Hepatocyte (in vitro differentiated cells): ENCODE results near the gene DDX19B. TPM values are rescaled to one million over a fixed set of nuclear protein-coding genes. Genes with fewer than 3 reads are reported as not detected.
A peak's percentile ranks its signal among the peaks of the same experiment; 100 is the strongest.

ENCODE experiments used
- DNase-seq: peaks from one replicate; pipeline ENCODE4 v3.0.0-alpha.2; 2016; ENCODE audit warnings: low spot score
- H2AFZ ChIP-seq: fragments of 200-600 bp; sonication (generic); 2 replicates; pipeline ENCODE4 v1.6.0; 2016; ENCODE audit warnings: antibody characterized with exemption, mild to moderate bottlenecking
- H3K27ac ChIP-seq: fragments of 200-600 bp; sonication (generic); 2 replicates; pipeline ENCODE4 v1.5.1; 2016; ENCODE audit warnings: mild to moderate bottlenecking
- H3K27me3 ChIP-seq: fragments of 200-600 bp; sonication (generic); 2 replicates; pipeline ENCODE4 v1.6.1; 2016
- H3K36me3 ChIP-seq: fragments of 200-600 bp; sonication (generic); replicated peaks from 2 replicates; pipeline ENCODE4 v1.5.1; 2016; ENCODE audit warnings: low read depth; ENCODE audit not compliant: insufficient read depth
- H3K4me1 ChIP-seq: fragments of 200-600 bp; sonication (generic); 2 replicates; pipeline ENCODE4 v1.5.1; 2016; ENCODE audit warnings: mild to moderate bottlenecking, moderate library complexity; ENCODE audit not compliant: insufficient read depth
- H3K4me2 ChIP-seq: fragments of 200-600 bp; sonication (generic); 2 replicates; pipeline ENCODE4 v1.6.0; 2016
- H3K4me3 ChIP-seq: fragments of 200-600 bp; sonication (generic); 2 replicates; pipeline ENCODE4 v1.5.1; 2016; ENCODE audit warnings: mild to moderate bottlenecking
- H3K79me2 ChIP-seq: fragments of 200-600 bp; sonication (generic); 2 replicates; pipeline ENCODE4 v1.6.0; 2017; ENCODE audit warnings: mild to moderate bottlenecking
- H3K9me2 ChIP-seq: fragments of 200-600 bp; sonication (generic); replicated peaks from 2 replicates; pipeline ENCODE4 v1.6.0; 2017; ENCODE audit warnings: mild to moderate bottlenecking; ENCODE audit not compliant: insufficient read depth
- H3K9me3 ChIP-seq: fragments of 200-600 bp; sonication (generic); 2 replicates; pipeline ENCODE4 v1.5.1; 2016; ENCODE audit warnings: low read depth, mild to moderate bottlenecking
- H4K20me1 ChIP-seq: fragments of 200-600 bp; sonication (generic); 2 replicates; pipeline ENCODE4 v1.6.0; 2016; ENCODE audit warnings: mild to moderate bottlenecking; ENCODE audit not compliant: insufficient read depth, poor library complexity, severe bottlenecking
- CTCF ChIP-seq: fragments of 200-600 bp; sonication (generic); IDR thresholded peaks from 2 replicates; pipeline ENCODE4 v1.5.1; 2016; ENCODE audit warnings: antibody characterized with exemption, mild to moderate bottlenecking; ENCODE audit not compliant: poor library complexity
- EZH2 ChIP-seq: fragments of 200-600 bp; sonication (generic); IDR thresholded peaks from 2 replicates; pipeline ENCODE4 v1.6.1; 2016; ENCODE audit warnings: antibody characterized with exemption, mild to moderate bottlenecking, borderline replicate concordance
- EZH2phosphoT487 ChIP-seq: fragments of 200-600 bp; sonication (generic); IDR thresholded peaks from one replicate; pipeline ENCODE4 v1.6.1; 2018; ENCODE audit warnings: antibody characterized with exemption, mild to moderate bottlenecking, low read depth, moderate library complexity; ENCODE audit not compliant: unreplicated experiment, severe bottlenecking
- WGBS: methylation state at CpG from one replicate; pipeline ENCODE4 v1.1.6; 2016; ENCODE audit warnings: low lambda C conversion rate; ENCODE audit errors: missing lambda C conversion rate; 5-methylcytosine and 5-hydroxymethylcytosine counted together
- polyA plus RNA-seq: library from polyadenylated mRNA; unstranded; fragments of >200 nt; fragmentation: Nextera tagmentation; extraction: Ambion mirVana; gene quantifications from 2 replicates; pipeline ENCODE4 v1.2.1, GENCODE V29; 2016
- total RNA-seq: library from RNA; depleted of rRNA; stranded (reverse); fragments of >200 nt; gene quantifications from 2 replicates; pipeline ENCODE4 v1.2.3, GENCODE V29; 2014

Gene DDX19B
- total and polyA plus RNA-seq, 2 experiments from 2014 or later: 26.6 to 38.7 TPM

GRCh38 chr16:70378869-70379493, 80.0 kb downstream of the DDX19B start:
- no peak for DNase-seq
- TF ChIP-seq EZH2 (no peak), CTCF (no peak), EZH2phosphoT487 (no peak)
- no peak overlapping the region for H3K4me3 ChIP-seq
- H3K4me1 ChIP-seq: no peaks in the 10 kb centered on the region
- no peaks in the 10 kb centered on the region for H4K20me1 ChIP-seq
- H3K4me2 ChIP-seq: peak overlapping the region; percentile 98
- H2AFZ ChIP-seq: no peak overlapping the region
- no peaks in the 10 kb centered on the region for H3K9me2 ChIP-seq
- H3K79me2 ChIP-seq: peaks cover 20% of the 10 kb centered on the region
- 88% methylated on average over 13 of the region's 13 CpGs for WGBS
- H3K27ac ChIP-seq: peak overlapping the region; percentile 89
- no peaks in the 10 kb centered on the region for H3K9me3 ChIP-seq
- H3K27me3 ChIP-seq: no peaks in the 10 kb centered on the region
- no peaks in the 10 kb centered on the region for H3K36me3 ChIP-seq

DNA sequence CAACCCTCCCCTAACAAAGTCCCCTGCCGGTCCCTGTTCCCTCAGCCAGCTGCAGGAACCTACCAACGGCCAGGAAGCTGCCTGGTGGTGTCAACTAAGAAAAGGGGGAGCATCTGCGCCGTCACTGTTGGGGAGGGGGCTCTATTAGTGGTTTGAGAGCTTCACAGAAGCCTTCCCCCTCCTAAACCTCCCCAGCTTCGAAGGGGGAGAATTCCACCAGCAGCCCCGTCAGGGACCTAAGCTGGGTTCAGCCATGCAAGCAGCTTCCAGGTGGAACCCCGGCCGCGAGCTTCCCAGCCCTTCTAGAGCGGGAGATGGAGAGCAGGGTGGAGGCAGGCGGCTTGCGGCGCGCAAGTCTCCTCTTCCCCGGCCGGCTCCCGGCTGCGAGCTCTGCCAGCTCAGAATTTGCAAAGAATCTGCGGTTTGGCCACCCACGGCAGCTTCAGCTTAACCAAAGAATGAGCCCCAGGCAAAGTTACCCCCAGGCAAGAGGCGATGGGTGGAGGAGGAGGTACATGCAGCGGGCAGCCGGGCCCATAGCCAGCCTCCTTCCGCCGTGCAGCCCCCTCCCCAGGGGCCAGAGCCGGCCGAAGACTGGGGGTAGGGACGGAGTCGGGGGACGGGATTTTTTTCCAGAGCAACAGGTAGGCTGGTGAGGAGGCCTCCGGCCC, 81.4 kb downstream of the DDX19B start:
- Histone ChIP-seq H3K4me1 (no peaks in the 10 kb centered on the region), H3K4me2 (peak overlapping the region; percentile 98), H3K36me3 (no peaks in the 10 kb centered on the region), H3K9me3 (no peaks in the 10 kb centered on the region), H3K27ac (peak overlapping the region; percentile 89), H3K4me3 (peak overlapping the region; percentile 89), H4K20me1 (no peaks in the 10 kb centered on the region), H3K27me3 (no peaks in the 10 kb centered on the region), H3K79me2 (peaks cover 20% of the 10 kb centered on the region), H2AFZ (peak overlapping the region; percentile 42), H3K9me2 (no peaks in the 10 kb centered on the region)
- 8% methylated on average over 31 of the region's 31 CpGs for WGBS
- TF ChIP-seq EZH2: no peak
- no peak for TF ChIP-seq CTCF
- no peak for TF ChIP-seq EZH2phosphoT487
- DNase-seq: peak; percentile 70

DNA sequence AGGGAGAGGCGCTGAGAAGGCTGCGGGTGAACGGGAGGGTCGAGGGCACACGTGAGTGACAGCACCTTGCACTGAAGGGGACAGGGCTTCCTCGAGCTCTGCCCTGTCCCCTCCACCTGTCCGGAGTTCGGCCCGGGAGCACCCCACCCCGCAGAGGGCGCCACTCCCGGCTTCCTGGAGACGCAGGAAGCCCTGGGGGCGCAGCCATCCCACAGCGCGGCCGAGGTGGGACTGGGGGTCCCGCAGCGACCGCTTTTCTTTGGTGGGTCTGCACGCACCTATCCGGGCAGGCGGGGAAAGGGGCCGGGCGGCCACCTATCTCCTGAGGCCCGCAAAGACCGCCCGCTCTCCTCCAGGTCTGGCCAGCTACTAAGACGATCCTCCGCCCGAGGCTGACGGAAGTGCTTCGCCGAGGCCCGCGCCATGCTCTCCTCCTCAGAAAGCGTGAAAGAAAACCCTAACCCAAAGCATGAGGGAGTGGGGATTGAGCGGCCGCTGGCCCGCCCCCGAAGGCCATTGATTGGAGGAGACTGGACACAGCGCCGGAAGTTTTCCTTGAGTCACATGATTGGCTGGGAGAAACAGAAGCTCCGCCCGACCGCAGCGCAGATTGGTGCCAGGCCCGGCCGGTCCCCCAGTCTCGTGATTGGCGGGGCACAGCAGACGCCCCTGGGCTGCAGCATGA, 82.1 kb downstream of the DDX19B start:
- peak overlapping the region; percentile 49 for H2AFZ ChIP-seq

More for the DNA sequence above, 82.1 kb downstream of the DDX19B start:
- WGBS: 2% methylated on average over 43 of the region's 52 CpGs
- Histone ChIP-seq H3K4me2 (peak overlapping the region; percentile 98), H3K27me3 (no peaks in the 10 kb centered on the region), H4K20me1 (no peaks in the 10 kb centered on the region), H3K4me1 (no peaks in the 10 kb centered on the region), H3K9me3 (no peaks in the 10 kb centered on the region), H3K9me2 (no peaks in the 10 kb centered on the region), H3K36me3 (no peaks in the 10 kb centered on the region), H3K4me3 (peak overlapping the region; percentile 89), H3K27ac (peak overlapping the region; percentile 89), H3K79me2 (peaks cover 20% of the 10 kb centered on the region)
- peak; percentile 39 for TF ChIP-seq CTCF
- TF ChIP-seq EZH2phosphoT487: no peak
- peak; percentile 98 for DNase-seq
